Measurements from ENCODE around the gene PTPRN2.
"Not testable (repeated sequence)": the region's sequence is repeated elsewhere in the genome, so short reads cannot be mapped to it uniquely, and the experiment has no call there.

Gene PTPRN2

GRCh38 chr7:157901166-157901565 lies 686.5 kb downstream of the PTPRN2 start:
- no peak for DNase-seq (ENCODE audit: low spot score)

DNA sequence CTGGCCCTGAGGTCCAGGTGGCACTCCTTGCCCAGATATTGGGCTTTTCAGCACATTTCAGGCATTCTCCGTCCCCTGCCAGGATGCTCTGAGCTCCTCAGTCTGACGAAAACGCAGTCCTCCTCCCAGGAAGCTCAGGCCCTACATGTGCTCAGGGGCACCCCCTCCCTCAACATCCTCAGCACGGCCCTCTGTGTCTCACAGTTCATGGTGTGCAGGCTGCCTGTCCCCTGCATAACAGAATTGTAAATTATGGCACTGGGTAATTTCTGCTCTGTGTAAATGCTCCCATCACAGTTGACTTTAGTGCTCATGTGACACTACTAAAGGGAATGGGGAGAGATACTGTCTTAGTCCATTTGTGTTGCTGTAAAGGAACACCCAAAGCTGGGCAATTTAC lies 687.1 kb downstream of the PTPRN2 start:
- DNase-seq (ENCODE audit: low spot score) = no peak

DNA sequence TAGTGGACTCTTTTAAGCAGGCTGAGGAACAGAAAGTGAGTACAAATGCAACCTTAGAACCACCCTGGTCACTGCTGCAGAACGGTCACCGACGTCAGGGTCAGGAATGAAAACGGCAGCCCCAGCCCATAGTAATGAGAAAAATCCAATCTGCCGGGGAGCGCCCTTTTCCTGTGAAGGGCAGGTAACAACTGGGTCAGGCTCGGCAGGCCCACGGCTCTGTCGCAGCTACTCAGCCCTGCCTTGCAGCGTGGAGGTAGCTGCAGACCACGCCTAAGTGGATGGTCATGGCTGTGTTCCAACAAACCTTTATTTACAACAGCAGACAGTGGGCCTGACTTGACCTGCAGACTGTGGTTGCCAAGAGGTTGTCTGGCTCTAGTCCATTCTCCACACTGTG lies 687.6 kb downstream of the PTPRN2 start:
- DNase-seq (ENCODE audit: low spot score) = no peak

DNA sequence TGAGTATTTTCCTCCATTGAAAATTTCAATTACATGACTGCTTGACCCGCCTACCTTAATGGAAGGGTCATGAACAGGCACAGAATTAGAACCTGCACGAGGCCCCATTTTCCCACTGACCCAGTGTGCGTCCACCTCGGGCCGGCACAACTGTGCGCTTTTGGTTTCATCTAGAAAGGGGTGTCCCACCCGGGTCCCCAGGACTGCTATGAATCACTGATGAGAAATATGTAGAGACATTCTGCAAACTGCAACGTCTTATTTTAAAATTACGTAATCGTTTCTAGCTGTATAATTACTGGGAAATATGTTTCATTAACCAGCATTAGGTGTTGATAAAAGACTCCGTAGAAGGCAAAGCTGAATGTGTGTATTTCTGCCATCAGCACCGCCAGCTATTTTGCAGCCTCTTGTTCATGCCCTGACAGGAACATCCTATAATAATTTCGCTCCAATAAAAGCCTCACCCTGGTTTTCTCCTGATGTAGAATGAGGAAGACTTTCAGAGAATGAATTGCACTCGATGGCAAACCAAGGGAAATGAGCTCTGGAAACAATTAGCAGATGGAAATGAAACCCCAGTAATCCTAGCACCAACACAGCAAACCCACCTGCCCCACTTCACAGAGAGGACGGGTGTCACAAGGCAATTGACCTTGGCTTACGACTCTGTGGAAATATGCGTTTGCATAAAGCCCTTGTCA lies 688.7 kb downstream of the PTPRN2 start:
- no peak for DNase-seq (ENCODE audit: low spot score)

DNA sequence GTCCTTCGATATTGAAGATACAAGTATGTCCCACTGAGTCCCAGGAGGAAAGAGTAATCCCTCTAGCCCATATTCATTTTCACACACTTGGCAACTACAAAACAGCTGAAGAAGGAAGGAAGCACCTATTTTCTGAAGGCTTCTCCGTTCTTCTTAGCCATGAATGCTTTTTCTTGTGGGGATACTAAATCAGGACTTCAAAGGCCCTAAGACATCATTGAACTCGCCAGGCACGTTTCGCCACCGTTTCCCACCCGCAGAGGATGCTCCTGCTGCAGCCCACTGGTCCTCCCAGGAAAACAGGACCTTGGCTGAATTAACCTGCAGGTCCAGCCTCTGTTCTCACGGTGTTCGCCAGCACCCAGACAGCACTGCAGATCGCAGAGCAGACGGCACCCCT lies 689.4 kb downstream of the PTPRN2 start:
- DNase-seq (ENCODE audit: low spot score) = no peak

DNA sequence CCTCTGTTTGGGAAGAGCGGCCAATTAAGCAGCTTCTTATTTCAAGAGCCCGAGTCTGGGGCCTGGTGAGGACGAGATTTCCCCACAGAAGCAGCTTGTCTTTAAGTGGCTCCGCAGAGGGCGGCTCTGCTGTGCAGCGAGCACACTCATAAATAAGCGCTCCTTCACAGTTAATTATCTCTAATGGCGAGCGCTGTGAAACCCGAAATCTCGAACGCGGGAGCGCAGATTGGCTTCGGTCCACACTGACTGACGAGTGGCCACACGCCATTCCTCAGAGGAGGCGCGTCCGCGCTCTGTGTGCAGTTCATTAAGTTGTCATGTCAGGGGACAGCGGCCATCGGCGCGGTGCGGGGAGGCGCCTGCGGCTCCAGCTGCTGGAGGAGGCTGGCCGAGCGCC lies 689.9 kb downstream of the PTPRN2 start:
- DNase-seq (ENCODE audit: low spot score) = no peak

GRCh38 chr7:157896774-157897555 lies 690.7 kb downstream of the PTPRN2 start:
- no peak for DNase-seq (ENCODE audit: low spot score)

GRCh38 chr7:157896376-157896675 lies 691.3 kb downstream of the PTPRN2 start:
- not testable (repeated sequence) for DNase-seq (ENCODE audit: low spot score)

DNA sequence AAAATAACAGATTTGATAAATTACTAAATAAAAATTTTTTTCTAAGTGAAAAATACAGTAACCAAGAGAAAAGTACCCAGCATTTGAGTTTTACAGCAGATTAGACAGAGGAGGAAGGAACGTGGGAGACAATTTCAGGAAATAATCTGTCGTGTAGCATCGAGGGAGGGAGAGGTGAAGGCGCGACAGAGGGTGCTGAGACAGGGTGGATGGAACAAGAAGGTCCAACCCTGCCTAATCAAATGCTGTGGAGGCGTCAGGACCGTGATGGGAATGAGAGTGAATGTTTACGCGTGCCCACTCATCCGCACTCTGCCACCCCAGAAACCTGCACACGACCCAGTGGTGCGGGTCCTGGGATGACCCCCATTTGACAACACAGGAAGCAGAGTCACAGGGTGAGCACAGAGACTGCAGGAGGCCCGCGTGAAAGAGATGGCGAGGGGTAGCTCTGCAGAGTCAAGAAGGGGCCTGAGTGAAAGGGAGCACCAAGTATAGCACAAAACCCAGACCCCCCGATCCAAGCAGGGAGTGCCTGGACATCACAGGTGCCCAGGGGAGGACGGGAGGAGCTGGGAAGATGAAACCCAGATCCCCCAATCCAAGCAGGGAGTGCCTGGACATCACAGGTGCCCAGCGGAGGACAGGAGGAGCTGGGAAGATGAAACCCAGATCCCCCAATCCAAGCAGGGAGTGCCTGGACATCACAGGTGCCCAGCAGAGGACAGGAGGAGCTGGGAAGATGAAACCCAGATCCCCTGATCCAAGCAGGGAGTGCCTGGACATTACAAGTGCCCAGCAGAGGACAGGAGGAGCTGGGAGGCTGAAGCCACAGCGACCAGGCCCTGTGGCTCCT lies 691.9 kb downstream of the PTPRN2 start:
- no peak for DNase-seq (ENCODE audit: low spot score)

- not testable (repeated sequence) for DNase-seq (ENCODE audit: low spot score)
These were observed 692.5 kb downstream of the PTPRN2 start for GRCh38 chr7:157895098-157895497.

DNA sequence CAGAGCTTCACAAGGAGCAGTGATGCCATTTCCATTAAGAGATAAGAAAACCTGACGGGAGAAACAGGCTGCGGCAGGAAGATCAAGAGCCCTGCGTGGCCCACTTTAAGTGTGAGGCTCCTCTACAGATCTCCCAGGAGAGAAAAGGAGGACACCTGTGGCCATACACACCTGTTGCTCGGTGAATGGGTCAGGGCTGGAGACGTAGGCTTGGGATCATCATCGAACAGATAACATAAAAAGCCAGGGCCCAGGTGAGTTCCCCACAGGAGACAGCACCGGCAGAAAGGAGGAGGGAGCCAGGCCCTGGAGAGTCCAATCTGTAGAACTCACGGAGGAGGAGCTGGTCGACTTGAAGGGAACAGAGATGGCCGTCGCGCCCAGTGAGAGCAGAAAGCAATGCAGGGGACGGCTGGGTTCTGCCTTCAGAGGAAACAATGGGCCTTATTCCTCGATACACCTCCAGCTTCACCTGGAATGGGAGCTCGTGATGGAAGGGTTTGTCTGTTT lies 694.0 kb downstream of the PTPRN2 start:
- no peak for DNase-seq (ENCODE audit: low spot score)

- no peak for DNase-seq (ENCODE audit: low spot score)
These were observed 694.7 kb downstream of the PTPRN2 start for GRCh38 chr7:157892751-157893523.

DNA sequence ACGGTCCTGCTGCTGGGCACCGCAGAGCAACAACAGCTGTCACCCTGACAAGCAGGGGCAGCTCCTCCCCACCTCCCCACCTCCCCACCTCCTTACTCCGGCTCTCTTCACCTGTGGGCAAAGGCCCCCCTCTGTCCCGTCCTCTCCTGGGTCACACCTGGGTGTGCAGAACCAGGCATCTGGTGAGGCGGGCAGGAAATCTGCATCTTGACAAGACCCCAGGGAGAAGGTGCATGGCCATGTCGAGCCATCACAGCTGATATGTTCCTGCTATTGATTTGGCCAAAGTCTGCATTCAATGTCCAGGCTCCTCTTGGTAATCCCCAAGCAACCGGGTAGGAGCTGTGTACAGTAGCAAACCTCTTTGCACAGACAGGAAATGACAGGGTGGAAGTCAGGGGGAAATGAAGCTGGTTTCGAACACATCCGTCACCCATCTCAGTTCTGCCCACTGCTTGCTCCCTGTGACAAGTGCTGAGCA lies 696.7 kb downstream of the PTPRN2 start:
- no peak for DNase-seq (ENCODE audit: low spot score)

- no peak for DNase-seq (ENCODE audit: low spot score)
These were observed 698.1 kb downstream of the PTPRN2 start for GRCh38 chr7:157889480-157889879.

DNA sequence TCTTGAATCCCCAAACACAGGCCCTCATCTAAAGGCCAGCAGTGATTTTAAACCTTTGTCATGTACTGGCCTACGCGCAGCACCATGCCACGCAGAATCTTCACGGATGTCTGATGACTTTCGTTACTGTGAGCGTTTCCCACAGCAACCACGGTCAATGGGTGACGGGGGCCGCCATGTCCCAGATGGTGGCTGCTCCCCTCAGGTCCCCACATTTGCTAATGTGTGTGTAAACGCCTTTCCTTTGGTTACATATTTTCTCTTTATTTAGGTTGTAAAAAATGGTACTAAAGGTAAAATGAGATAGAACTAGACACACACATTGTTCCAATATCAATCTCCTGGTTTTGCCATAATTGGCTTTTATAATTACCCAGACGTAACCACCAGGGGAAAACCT lies 699.0 kb downstream of the PTPRN2 start:
- no peak for DNase-seq (ENCODE audit: low spot score)

DNA sequence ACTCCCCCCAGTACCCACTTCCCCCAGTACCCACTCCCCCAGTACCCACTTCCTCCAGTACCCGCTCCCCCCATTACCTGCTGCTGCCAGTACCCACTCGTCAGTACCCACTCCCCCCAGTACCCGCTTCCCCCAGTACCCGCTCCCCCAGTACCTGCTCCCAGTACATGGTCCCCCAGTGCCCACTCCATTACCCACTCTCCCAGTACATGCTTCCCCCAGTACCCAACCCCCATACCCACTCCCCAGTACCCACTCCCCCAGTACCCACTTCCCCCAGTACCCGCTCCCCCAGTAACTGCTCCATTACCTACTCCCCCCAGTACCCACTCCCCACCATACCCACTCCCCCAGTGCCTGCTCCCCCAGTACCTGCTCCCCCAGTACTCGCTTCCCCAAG lies 700.2 kb downstream of the PTPRN2 start:
- no peak for DNase-seq (ENCODE audit: low spot score)

DNA sequence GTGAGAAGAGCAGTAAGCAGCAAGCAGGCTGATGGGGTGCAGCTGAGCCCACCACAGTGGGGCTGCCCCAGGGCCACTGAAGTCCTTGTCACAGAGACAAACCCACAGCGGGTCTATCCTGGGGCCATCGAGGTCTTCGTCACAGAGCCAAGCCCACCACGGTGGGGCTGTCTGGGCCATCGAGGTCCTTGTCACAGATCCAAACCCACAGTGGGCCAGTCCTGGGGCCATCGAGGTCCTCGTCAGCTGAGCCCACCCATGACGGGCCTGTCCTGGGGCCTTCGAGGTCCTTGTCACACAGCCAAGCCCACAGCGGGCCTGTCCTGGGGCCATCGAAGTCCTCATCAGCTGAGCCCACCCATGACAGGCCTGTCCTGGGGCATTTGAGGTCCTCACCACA lies 700.9 kb downstream of the PTPRN2 start:
- DNase-seq (ENCODE audit: low spot score) = no peak

DNA sequence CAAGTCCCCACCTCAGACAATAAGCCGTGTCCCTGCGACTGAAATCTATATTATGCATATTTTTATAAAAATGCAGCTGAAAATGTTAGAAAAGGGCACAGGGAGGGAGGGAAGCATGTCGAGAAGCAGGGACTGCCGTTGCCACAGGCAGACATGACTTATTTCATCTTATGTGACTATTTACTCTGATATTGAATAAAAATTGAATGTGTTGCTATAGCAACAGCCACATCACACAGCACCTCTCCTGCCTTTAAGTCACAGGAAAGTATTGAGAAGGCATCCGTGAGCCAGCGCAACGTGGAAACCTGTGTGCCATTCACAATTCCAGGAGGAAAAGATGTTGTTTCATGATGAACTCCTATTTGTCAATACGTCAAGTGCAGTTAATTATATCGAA lies 701.4 kb downstream of the PTPRN2 start:
- no peak for DNase-seq (ENCODE audit: low spot score)

- no peak for DNase-seq (ENCODE audit: low spot score)
These were observed 702.5 kb downstream of the PTPRN2 start for GRCh38 chr7:157885140-157885539.

- DNase-seq (ENCODE audit: low spot score) = no peak
These were observed 703.1 kb downstream of the PTPRN2 start for GRCh38 chr7:157884461-157885062.

DNA sequence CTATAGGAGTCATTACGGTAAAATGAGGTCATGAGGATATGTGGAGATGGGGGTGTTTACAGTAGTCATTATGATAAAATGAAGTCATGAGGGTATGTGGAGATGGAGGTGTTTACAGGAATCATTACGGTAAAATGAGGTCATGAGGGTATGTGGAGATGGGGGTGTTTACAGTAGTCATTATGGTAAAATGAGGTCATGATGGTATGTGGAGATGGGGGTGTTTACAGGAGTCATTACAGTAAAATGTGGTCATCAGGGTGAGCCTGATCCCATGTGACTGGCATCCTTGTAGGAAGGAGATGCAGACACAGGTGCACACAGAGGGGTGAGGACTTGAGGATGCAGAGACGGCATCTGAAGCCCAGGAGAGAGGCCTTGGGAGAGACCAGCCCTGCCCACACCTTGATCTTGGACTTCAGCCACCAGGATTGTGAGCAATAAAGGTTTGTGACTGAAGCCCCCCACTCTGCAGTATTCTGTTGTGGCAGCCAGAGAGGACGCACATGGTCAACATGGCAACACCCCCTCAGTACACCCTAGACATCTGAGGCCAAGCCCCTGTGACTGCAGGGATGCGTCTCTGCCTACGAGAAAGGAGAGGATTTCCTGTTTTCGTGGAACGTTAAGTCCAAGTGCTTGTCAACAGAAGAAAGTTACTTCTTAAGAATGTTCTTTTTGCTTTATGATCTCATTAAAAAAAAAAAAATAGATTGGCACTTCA lies 706.4 kb downstream of the PTPRN2 start:
- no peak for DNase-seq (ENCODE audit: low spot score)
